GM21528 (cell line): ENCODE measurements around the gene SPOPL.

Experiments used
- ATAC-seq: cut with Tn5 transposase; IDR thresholded peaks from one replicate; pipeline ENCODE4 v1.9.1; 2021; ENCODE audit warnings: mild to moderate bottlenecking, moderate library complexity; ENCODE audit not compliant: unreplicated experiment, low FRiP score

SPOPL gene

DNA sequence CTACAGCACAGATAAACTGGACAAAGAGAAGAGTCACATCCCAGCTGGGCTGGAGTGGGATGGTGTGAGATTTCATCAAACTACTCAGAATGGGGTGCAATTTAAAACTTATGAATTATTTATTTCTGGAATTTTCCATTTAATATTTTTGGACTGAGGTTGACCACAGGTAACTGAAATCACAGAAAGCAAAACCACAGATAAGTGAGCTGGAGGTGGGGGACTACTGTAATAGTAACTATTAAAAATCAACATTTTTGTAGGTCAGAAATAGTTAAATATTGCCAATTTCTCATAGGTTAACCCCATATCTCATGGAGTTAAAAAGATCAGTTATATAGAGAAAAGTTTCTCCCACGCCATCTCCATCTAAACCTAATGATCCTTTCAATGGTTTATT is 88.1 kb downstream of the SPOPL start:
- ATAC-seq = no peak

DNA sequence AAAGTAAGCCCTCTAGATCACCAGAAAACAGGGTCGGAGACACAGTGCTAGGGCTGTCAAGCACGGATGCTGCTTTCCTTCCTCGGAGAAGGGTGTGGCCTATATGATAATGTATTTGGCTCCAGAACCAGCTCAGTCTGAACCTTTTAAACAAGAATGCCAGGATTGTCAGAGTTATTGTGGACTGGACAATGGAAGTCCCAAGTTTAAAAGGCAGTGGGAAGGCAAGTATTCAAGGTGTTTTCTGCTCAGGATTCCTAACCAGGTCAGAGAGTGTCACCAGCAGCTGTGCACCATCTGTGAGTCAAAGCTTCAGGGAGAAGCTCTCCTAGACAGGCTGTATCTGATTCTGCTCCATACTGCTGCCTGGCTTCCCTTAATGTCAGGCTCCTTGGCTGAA is 94.8 kb downstream of the SPOPL start:
- no peak for ATAC-seq

DNA sequence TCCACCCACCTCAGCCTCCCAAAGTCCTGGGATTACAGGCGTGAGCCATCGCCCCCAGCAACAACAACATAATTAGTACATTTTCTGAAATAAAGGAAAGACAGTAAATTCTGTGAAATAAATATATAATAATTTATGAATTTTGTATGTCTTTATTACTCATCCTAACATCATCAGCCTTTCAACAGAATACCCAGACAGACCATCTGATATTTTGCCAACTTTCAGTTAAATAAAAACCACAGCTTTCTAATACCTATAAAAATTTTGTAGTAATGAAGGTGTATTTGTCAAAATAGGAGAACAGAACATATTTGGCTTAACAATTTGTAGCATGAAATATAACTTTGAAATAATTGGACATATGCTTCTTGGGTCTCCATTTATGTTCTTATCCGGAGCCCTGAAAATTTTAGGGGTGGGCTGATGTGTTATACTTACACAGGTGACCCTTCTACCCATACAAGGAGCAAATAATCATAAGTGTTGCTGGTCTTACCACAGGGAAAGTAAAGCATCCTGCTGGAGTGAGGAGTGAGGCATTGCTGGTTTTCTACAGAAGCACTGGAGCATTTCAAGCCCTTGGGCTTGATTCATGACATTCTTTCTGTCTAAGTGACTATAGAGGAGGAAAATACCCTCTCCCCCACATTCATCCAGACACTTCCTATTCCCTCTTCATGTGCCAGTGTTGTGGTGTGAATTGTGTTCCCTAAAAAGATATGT is 99.3 kb downstream of the SPOPL start:
- no peak for ATAC-seq

DNA sequence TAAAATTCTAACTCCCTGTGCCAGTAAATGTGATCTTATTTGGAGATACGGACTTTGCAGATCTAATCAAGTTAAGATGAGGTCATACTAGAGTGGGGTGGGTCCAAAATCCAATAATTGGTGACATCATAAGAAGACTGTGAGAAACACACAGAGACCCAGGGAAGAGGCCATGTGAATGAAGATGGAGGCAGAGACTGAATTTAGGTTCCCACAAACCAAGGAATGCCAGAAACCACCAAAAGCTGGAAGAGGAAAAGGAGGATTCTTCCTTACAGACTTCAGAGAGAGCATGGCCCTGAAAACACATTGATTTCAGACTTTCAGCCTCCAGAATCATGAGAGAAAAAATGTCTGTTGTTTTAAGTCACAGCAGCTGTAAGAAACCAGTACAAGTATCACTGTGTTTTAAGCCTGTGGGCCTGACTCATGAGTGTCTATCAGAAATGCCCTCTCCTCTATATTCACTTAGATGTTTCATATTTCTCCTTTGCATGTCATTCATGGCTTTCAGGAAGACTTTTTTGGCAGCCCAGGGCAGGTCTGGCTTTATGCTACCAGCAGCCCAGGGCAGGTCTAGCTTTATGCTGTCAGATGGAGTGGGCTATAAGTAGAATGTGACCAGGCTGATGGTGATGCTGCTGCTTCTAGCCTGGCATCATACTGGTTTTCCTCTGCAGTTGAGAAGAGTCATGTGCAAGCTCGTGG is 100.0 kb downstream of the SPOPL start:
- ATAC-seq = no peak

DNA sequence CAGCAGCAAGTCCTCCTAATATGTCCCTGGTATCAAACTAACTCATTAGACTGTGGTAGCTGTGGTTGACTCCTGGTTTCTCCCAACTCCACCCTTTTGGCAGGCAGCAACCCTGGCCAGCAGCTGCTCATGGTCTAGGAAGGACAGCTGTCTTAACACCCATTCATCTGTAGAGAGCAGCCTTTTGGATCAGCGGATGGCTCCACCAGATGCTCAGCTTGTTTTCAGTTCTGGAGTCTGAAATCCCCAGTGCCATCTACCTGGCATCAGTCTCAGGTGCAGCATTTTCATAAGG is 100.5 kb downstream of the SPOPL start:
- ATAC-seq = no peak

DNA sequence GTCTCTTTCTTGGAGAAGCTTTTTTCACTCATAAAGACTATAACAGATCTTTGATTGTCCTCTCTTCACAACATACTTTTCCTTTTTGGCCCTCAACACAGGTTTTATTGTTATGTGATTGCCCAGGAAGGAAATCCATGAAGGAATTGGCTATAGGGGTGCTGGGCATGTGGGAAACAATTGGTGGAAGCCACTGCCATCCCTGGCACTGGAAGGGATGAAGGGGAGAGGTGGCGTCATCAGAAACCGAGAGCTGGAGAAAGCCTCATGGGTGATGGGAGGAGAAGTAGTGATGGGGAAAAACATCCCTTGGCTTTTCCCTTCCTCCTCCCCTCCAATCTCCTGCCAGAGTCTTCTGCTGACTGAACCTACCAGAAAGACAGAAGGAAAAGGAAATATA is 106.2 kb downstream of the SPOPL start:
- ATAC-seq = no peak

DNA sequence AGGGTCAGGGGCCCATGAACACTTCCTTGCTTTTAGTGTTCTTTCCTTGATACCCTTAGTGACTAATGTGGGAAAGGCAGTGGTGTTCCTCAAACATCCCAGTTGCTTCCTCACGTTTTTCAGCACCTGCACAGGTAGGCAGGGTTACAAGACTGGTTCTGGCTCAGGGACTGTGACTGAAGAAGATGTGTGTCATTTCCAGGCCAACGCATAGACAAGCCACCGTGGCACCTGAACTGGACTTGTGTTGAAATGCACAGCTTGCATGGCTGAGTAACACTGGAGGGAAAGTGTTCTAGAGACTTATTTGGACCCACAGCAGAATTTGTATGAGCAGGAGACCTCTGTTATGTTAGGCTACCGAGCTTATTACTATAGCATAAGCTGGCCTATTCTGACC is 107.9 kb downstream of the SPOPL start:
- no peak for ATAC-seq

DNA sequence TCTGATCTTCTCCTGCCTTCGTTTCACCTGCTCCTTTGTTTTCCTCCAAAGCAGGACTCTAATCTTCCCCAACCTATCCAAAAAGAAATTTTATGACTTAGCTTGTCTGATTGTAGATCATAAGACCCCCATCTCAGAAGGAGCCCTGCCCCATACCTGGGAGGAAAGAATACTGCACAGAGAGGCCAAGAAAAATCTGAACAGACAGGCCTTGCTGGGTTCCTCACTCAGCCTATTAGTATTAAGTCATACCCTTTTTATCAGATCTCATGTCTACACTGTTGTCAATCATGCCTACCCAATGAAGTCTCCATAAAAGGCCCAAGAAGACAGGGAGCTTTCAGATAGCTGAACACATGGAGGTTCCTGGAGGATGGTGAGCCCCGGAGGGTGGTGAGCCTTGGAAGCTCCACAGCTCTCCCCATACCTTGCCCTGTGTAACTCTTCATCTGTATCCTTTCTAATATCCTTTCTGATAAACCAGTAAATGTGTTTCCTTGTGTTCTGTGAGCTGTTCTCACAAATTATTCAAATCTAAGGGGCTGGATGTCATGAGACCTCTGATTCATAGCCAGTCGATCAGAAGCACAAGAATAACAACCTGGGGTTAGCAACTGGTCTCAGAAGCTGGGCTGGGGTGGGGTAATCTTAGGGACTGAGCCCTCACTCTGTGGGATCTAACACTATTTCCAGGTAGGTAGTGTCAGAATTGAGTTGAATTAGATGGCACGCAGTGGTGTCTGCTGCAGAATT is 108.8 kb downstream of the SPOPL start:
- ATAC-seq = no peak

DNA sequence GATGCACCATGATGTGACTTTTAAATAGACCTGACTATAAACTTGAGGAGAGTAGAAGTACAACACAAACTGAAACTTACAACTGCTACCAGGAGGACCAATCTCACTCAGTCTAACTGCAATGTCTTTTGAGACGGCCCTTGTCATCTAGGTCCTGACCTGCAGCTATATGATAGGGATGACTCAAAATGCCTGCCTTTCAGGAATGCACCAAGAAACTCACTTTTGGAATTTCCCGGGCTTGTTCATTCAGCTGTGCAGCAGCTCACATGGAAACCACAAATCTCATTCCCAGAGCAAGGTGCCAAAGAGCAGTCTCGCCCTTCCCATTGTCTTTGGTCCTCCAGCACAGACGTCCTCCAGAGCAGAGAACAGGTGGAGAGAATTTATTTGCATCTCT is 113.7 kb downstream of the SPOPL start:
- no peak for ATAC-seq

DNA sequence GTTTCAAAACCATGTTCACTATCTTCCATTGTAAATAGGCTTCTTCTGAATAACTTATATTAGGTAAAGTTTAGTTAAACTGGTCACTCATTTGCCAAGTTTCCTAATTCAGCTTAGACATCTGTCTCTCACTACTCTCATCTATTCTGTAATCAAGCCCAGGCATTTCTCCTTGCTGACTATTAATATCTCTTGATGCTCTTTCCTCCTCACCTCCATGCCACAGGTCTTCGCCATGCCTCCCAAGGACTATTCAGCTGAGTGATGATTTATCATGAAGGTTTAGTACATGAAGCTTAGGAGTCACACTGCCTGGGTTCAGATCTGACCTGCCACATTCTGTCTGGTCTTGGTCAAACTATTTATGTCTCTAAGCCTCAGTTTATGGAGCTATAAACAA is 115.5 kb downstream of the SPOPL start:
- no peak for ATAC-seq

DNA sequence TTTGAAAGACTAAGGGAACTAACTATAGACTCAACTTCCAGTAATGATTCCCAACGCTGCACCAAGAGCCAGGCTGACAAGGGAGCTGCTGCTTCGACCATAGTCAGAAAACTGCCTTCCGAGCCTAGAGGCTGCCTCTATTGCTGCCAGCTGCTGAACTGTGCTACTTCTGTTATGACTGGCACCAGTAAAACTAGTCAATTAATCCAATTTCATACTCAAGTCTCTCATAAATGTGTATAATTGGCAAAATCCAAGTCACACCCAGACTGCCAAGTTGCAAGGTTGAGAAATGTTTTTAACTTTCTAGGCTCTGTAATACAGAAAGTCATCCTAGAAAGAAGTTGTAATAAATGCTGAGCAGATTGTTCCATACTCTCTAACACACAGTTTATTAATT is 117.4 kb downstream of the SPOPL start:
- no peak for ATAC-seq

DNA sequence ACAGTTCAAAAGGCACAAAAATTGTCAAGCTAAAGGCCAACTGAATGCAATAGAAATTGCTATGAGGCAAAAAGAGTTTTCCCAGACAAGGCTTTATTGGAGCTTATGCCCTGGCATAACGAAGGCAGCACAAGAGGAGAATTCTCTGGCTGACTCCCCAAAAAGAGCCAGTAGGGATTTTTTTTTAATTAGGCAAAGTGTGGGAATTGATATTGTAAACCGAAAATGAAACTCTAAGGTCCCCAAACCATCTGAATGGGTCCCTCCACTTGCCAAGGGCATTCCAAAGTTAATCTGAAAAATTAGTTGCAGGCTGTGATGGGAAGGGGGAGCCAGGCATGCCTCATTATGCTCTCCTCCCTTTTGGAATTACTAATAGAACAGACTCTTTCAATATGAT is 118.9 kb downstream of the SPOPL start:
- ATAC-seq = no peak

DNA sequence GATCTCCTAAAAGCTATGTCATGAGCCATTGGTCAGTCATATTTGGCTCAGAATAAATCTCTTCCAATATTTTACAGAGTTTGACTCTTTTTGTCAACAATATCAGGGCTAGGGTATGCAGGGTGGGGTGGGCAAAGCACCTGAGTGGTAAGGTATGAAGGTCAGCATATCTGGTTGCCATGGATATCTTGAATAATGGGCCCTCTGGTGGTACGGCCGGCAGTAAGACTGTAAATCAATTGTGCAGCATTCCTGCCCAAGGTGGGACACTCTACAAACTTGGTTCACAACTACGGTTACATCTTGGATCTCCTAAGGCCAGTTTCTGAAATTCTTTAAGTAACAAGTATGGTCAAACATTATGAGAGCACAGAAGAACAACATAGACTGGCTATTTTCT is 119.6 kb downstream of the SPOPL start:
- no peak for ATAC-seq

DNA sequence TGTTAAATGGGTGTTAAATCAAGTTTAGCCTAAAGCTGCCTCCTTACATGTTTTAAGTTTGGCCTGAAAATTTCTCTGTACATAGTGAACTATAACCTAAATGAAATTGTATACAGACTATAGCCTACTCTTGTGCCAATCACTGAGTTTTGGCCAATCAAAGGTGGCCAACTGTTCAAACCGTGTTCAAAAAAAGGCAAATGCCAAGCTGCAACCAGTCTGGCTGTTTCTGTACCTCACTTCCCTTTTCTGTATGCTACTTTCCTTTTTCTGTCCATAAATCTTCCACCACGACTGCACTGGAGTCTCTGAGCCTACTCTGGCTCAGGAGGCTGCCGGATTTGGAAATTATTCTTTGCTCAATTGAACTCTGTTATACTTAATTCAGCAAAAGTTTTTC is 121.0 kb downstream of the SPOPL start:
- no peak for ATAC-seq
